ENCODE results near the gene UBE2E2. TPM values are rescaled to one million over a fixed set of nuclear protein-coding genes. Genes with fewer than 3 reads are reported as not detected.
A peak's percentile ranks its signal among the peaks of the same experiment; 100 is the strongest.

UBE2E2 gene
- total and polyA plus RNA-seq, 8 donors: 6.5 to 128 (median 18.9) TPM

DNA sequence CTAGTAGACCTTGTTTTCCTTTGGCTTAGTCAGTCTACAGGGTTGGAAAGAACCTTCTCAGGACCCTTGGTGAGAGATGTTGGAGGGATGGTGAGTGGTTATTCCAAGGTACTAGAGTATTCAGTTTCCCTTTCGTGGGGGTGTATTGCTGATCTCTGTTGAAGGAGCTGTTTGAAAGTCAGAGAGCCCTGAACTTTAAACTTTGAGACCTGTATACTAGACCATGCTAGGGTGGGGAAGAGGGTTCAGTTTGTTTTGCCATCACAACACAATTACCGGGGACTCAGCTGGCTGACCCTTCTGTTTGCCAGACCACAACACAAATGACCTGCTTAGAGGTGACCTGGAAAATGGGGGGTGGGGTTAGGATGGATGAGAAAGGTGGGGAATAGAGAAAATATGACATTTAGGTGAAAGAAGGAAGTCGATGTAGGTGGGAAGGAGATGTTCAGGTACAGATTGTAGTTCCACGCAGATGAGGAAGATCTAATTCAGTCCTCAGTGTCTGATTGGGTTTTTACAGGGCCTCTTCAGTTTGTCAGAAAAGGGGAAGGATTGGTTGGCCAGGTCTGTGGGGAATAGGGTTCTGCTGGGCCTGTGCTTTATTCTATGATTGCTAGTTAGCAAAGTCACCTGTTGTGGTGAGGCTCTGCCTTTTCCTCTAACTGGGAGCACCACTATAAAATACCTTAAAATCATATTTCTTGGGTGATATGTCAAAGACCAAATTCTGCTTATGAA, 6.8 kb downstream of the UBE2E2 start:
- intact Hi-C loops (cut with DNase I; ENCODE audit: low total_unique reads): no loop called here
- WGBS, 5 donors: 75 to 90% (median 84%) methylated on average over 4 of the region's 4 CpGs

DNA sequence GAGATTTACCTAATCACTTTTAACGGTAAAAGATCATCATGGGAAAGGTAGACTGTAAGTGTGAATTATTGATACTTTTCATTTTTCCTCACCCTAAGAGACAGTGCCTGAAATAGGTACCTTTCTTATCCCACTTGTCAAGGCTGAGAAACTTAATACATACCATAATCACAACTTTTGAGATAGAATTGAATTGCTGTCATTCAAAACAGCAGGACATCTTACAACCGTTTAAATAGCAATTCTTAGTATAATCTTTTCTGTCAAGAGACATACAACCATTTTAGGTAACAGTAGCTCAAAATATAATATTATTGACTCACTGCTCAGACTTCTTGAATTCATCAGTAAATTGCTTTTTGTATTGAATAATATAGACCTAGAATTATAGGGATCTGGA, 10.7 kb downstream of the UBE2E2 start:
- peaks cover 0 to 17% (median 7%) of the 10 kb centered on the region in 4 donors for H3K4me1 ChIP-seq
- TF ChIP-seq EP300 (IDR thresholded peaks at IDR 0.05): no peak
- TF ChIP-seq, protein P1, sequence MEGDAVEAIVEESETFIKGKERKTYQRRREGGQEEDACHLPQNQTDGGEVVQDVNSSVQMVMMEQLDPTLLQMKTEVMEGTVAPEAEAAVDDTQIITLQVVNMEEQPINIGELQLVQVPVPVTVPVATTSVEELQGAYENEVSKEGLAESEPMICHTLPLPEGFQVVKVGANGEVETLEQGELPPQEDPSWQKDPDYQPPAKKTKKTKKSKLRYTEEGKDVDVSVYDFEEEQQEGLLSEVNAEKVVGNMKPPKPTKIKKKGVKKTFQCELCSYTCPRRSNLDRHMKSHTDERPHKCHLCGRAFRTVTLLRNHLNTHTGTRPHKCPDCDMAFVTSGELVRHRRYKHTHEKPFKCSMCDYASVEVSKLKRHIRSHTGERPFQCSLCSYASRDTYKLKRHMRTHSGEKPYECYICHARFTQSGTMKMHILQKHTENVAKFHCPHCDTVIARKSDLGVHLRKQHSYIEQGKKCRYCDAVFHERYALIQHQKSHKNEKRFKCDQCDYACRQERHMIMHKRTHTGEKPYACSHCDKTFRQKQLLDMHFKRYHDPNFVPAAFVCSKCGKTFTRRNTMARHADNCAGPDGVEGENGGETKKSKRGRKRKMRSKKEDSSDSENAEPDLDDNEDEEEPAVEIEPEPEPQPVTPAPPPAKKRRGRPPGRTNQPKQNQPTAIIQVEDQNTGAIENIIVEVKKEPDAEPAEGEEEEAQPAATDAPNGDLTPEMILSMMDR (IDR thresholded peaks at IDR 0.05): no peak
- no peak for TF ChIP-seq POLR2AphosphoS5 (IDR thresholded peaks at IDR 0.05)
- TF ChIP-seq POLR2A (IDR thresholded peaks at IDR 0.05): no peak
- H3K9me3 ChIP-seq: no peaks in the 10 kb centered on the region
- no peak overlapping the region for H3K27ac ChIP-seq
- H3K4me3 ChIP-seq: no peak overlapping the region
- no peaks in the 10 kb centered on the region for H3K36me3 ChIP-seq
- no peak for DNase-seq
- H3K27me3 ChIP-seq: no peaks in the 10 kb centered on the region
- WGBS, 5 donors: 34 to 92% (median 56%) methylated on average over 2 of the region's 2 CpGs
- intact Hi-C loops (cut with DNase I; ENCODE audit: low total_unique reads): no loop called here

More for the DNA sequence above, 6.8 kb downstream of the UBE2E2 start:
- Histone ChIP-seq H3K27ac (no peak overlapping the region), H3K4me1 (peaks cover 0 to 16% (median 5%) of the 10 kb centered on the region in 4 donors), H3K36me3 (no peaks in the 10 kb centered on the region), H3K4me3 (no peak overlapping the region), H3K27me3 (no peaks in the 10 kb centered on the region), H3K9me3 (no peaks in the 10 kb centered on the region)
- TF ChIP-seq POLR2AphosphoS5 (IDR thresholded peaks at IDR 0.05): no peak
- TF ChIP-seq EP300 (IDR thresholded peaks at IDR 0.05): no peak
- TF ChIP-seq, protein P1 (IDR thresholded peaks at IDR 0.05): no peak
- TF ChIP-seq POLR2A (IDR thresholded peaks at IDR 0.05): no peak
- DNase-seq: no peak

DNA sequence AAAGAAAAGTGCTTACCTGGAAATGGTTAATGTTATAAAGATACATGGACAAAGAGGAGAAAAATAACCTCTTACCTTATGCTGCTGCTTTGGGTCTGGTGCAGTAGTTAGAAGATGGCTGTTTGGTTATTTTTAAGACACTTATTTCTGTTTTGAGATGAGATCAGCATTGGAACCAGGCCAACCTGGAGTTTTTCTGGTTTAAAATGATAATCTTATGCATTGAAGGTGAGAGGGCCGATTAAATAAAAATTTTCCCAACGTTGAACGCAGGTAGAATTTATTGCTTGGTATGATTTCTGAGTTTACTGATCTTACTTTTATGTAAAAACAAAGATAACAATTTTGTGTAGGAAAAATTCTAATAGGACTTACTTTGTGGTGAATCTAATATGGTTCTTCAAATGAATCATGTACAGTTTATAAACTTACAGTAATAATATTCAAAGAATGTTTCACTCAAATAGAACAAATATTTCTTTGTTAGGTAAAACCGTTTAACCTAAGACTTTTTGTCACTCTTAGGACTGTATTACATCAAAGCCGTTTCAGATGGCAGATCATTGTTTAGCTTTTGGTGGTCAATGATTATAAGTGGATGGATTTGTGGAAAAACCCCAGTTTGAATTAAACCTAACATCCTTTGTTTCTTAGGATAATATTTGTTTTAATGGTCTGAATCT, 14.9 kb downstream of the UBE2E2 start:
- 58 to 72% (median 63%) methylated on average over 5 of the region's 5 CpGs for WGBS, 5 donors
- intact Hi-C loops (cut with DNase I; ENCODE audit: low total_unique reads): no loop called here
- DNase-seq: peak in 1 of 2 donors; percentile 29
- H3K27ac ChIP-seq: no peak overlapping the region
- no peaks in the 10 kb centered on the region for H3K36me3 ChIP-seq
- H3K9me3 ChIP-seq: no peaks in the 10 kb centered on the region
- H3K4me1 ChIP-seq: peaks cover 9 to 37% (median 18%) of the 10 kb centered on the region in 4 donors
- TF ChIP-seq POLR2AphosphoS5 (IDR thresholded peaks at IDR 0.05): no peak
- TF ChIP-seq, protein P1 (IDR thresholded peaks at IDR 0.05): no peak
- no peak for TF ChIP-seq POLR2A (IDR thresholded peaks at IDR 0.05)
- no peak for TF ChIP-seq EP300 (IDR thresholded peaks at IDR 0.05)
- H3K27me3 ChIP-seq: no peaks in the 10 kb centered on the region
- no peak overlapping the region for H3K4me3 ChIP-seq

DNA sequence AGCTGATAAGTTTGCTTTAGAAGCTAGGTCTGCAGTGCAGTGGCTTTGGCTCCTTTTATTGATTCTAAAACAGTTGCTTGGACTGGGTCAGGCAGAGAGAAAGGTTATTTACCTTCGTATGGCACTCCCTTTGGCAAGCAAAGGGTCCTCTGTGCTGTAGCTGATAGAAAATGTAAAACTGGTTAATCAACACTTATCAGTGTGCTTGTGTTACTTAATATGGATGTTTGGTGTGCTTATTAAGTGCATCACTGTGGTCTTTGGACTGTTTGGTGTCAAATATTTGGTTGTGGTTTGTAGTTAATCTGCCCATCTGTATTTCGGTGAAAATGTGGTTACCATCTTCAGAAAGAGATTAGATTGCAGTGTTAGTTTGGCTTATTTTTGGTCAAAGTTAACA, 16.0 kb downstream of the UBE2E2 start:
- DNase-seq: peak in 1 of 2 donors; percentile 45
- TF ChIP-seq POLR2AphosphoS5 (IDR thresholded peaks at IDR 0.05): peak in 2 of 3 donors; percentile 25 to 58
- TF ChIP-seq, protein P1 (IDR thresholded peaks at IDR 0.05): no peak
- H3K36me3 ChIP-seq: no peaks in the 10 kb centered on the region
- WGBS, 5 donors: 12 to 36% (median 27%) methylated on average over 2 of the region's 2 CpGs
- no peaks in the 10 kb centered on the region for H3K27me3 ChIP-seq
- no peak overlapping the region for H3K4me3 ChIP-seq
- peaks cover 9 to 37% (median 18%) of the 10 kb centered on the region in 4 donors for H3K4me1 ChIP-seq
- peaks cover 0 to 4% (median 0%) of the 10 kb centered on the region in 4 donors for H3K9me3 ChIP-seq
- H3K27ac ChIP-seq: no peak overlapping the region
- intact Hi-C loops (cut with DNase I; ENCODE audit: low total_unique reads): no loop called here

All from stomach (tissue), 9 donors.